HG03378 (cell line): ENCODE results near the gene A2M.

Source experiments
- ATAC-seq: cut with Tn5 transposase; IDR thresholded peaks from one replicate; pipeline ENCODE4 v1.9.1; 2021; ENCODE audit warnings: mild to moderate bottlenecking, moderate library complexity; ENCODE audit not compliant: unreplicated experiment

Gene A2M

GRCh38 chr12:9099552-9100190 lies 16.0 kb downstream of the A2M start:
- no peak for ATAC-seq

DNA sequence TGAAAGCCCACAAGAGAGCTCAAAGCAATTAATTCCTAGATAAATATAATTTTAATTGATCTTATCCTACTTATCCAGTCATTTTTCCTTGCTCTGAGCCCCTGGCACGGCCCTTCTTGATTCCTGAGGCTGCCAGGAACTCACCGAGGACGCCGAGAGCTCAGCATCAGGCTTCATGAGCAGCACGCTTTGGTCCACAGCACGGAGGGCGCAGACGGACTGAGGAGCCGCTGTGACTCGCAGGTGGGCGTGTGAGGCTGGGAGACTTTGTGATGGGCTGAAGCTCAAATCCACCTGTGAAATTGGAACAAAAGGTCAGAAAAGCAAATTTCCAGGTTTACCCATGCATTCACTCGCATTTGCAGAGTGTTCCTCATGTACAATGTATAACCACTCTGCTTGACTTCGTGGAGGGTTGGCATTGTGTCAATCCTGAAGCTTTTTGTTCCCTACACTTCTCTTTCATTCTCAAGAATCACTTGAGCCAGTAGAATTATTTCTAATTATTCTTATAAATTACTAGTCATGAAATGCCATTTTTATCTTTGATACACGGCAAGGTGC lies 17.2 kb downstream of the A2M start:
- ATAC-seq: no peak

GRCh38 chr12:9098115-9098452 lies 17.6 kb downstream of the A2M start:
- ATAC-seq: no peak

- ATAC-seq: no peak
Observed at GRCh38 chr12:9096563-9097176, 19.0 kb downstream of the A2M start.

- no peak for ATAC-seq
Observed at GRCh38 chr12:9095322-9095721, 20.4 kb downstream of the A2M start.

DNA sequence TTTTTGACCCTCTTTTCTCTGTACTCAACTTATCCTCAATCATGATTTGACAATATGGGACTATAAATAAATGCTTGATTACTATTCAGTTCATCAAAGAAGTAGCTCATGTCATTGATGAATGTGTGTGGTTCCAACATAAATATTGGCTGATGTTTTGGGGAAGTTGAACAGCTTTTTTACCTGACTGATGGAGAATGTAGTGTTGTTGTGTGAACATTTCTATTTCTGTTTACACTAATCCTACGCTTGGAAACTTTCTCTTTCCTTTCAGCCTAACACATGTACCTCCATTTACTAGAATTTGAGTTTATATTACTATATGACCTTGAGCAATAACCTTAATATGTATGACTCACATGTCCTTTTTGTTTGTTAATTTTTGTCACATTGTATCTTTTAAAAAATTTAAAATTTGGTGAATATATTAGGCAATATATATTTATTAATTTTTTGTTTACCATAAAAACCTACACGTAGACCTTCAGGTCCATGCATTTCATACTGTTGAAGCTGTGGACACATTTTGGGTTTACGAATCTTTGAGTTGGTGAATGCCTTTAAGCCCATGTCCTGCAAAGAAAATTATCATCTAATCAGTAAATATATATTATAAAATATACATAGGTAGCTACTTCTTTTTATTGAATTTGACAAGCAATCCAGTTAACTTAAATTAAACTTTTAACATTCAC lies 21.1 kb downstream of the A2M start:
- ATAC-seq: no peak

- ATAC-seq: no peak
Observed at GRCh38 chr12:9091891-9092598, 23.7 kb downstream of the A2M start.

DNA sequence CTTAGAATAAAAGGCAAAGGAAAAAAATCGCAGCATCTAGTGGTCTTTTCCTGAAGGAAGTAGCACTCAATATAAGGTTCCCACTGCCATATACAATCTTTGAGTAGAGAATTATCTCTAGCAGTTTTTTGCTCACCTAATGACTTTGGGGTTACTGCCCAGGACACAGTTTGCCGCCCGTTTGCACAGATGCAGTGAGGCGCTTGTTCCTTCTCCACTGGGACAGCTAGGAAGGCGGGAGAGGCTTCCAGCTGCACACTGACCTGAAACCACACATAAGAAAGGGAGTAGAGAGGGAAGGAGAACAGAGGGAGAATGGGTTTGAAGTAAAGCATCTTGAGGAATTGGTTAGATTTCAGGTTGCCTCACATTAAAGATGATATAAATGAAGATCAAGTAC lies 25.5 kb downstream of the A2M start:
- no peak for ATAC-seq

GRCh38 chr12:9087087-9087835 lies 28.5 kb downstream of the A2M start:
- no peak for ATAC-seq

- no peak for ATAC-seq
Observed at GRCh38 chr12:9086087-9086486, 29.6 kb downstream of the A2M start.

- ATAC-seq: no peak
Observed at GRCh38 chr12:9084417-9084816, 31.3 kb downstream of the A2M start.

- ATAC-seq: no peak
Observed at GRCh38 chr12:9083793-9084192, 31.9 kb downstream of the A2M start.

DNA sequence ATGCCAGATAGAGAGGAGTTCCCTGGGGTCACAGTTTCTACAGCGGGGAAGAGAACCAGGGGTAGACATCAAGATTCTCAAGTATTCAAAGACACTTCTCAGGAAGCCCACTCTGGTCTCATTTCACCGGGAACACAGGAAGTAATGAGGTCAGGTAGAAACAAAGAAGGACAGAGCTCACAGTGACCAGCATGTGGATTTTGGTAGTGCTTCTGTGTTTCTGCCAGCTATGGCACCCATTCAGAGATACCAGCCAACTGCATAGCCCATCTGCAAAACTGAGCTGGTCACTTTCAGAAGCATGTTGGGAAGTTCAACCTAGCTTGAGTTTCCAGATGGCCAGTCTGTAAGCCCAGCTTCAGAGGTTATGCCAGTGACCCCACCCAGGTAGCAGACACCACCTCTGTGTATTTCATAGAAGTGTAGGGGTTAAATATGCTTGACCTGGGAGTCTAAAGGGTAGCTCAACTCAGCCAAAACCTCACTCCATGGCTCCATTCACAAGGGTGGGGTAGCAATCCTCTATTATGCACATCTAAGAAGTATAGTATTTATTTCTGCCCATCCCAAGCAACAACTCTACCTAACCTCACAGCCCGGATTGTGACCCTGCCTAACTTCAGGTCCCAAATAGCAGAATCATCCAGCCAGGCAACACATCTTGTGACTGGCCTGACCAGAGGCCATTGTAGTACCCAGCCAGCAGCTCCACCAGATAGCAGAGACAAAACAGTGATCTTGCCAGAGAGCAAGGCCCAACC lies 33.9 kb downstream of the A2M start:
- ATAC-seq: no peak

DNA sequence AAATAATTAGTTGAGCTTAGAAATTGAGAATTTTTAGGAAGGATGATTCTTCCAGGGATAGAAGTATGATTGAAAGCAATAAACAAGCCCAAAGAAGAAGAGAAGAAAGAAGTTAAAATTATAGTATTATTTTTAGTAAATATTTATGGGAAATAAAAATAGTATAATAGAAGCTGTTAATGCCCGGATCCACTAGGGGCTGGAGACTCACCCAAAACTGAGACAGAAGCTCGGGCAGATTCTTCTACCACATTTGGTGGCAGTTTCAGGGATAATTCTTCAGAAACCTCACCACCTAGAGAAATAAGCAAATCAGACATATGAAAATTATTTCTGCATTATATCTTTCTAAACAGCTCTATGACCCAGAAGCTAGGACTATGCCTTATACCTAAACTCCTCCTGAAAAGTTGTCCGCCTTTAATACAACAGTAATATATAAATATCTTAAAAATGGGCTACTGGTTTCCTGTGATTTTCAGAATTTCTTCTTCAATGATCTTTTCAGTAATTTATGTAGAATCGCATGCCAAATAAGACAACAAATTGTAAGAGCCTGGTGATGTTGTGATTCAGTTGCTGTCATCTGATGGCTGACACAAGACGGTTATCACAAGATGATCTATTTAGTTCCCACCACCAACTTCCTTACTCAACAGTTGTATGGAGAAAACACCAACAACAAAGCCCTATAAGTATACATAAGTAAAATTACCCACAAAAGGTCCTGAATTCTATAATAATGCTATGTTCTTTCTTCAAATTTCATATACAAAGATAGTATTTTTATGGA lies 35.6 kb downstream of the A2M start:
- ATAC-seq: no peak

DNA sequence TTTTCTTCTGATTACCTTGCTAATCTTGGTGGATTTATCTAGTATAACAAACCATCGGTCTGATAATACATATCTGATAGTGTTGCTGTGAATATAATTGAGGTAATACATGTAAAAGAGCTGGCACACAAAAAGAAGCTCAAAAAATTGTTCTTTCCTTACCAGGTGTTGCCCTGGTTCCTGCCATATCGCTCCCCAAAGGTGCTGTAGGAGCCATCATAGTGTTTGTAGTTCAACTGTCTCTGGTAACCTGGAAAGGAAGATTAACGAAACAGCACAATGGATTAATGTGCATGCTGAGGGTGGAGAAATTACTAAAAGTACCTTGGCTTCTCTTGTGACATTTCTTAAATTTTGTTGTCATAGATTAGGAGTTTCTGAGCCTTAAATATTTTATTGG lies 36.6 kb downstream of the A2M start:
- ATAC-seq: no peak

DNA sequence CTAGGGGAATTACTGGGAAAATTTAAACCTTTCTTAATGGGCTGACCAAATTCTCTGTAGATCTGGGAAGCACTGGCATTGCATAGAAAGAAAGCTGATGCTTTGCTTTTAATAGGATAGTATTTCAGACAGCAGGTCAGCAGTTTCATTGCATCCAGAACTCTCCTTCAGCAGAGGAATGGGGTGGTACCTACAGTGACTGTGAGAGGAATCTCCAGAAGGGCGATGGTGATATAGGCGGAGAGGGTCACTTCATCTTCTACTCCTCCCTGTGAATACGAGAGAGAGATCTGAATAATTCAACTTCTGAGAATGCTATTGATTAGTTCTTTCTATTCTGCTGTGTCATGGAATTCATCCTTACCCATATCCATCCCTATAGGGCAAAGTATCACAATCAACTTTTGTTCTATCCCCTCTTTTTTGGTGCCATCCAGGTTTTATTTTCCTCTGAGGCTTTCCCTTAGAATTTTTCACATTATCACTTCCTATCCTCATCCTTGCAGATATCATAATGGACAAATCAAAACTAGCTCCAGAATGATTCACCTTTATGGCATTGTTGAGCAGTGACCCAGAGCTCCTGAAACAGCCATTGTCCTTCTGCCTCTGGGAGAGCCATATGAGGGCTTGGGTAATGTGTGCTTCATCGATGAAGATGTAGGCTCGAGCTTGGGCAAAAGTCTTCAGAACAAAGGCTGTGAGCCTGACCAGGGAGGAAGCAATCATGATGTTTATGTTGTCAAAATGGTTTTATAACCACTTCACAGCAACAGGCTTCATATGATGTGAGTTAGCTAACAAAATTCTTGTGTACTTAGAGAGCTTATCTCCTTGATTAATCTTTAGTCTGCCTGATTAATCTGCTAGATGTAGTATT lies 38.3 kb downstream of the A2M start:
- ATAC-seq: no peak

DNA sequence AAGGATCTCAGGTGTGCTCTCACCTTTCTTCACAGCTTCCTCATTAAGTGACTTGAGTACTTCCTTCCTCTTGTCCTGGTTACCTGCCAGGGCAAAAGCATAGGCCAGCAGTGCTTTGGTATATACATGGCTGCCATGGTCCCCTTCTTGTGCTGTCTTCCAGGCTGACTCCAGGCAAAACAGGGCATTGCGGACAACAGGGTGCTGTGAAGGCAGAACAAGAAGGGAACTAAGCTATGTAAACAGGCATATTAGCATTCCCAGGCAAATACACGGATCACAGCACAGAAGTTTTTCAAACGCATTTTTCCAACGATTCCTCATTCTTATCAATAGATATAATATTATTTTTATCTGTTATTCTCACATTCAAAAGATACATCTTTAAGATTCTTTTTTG lies 39.0 kb downstream of the A2M start:
- ATAC-seq: no peak

- no peak for ATAC-seq
Observed at GRCh38 chr12:9075138-9075535, 40.6 kb downstream of the A2M start.
